NT2/D1 (cell line): ENCODE data around the gene WWC1.

ENCODE experiments used
- DNase-seq: peaks from one replicate; pipeline ENCODE4 v3.0.0-alpha.2; 2011; ENCODE audit warnings: low read depth, low spot score
- H3K27me3 ChIP-seq: 2 replicates; pipeline ENCODE4 v1.6.0; 2011; ENCODE audit warnings: mild to moderate bottlenecking; ENCODE audit not compliant: insufficient read length, insufficient read depth
- H3K36me3 ChIP-seq: 2 replicates; pipeline ENCODE4 v1.6.1; 2011; ENCODE audit warnings: mild to moderate bottlenecking, low read length, mixed read lengths; ENCODE audit not compliant: insufficient read depth, insufficient read length
- H3K4me1 ChIP-seq: 2 replicates; pipeline ENCODE4 v1.5.1; 2011; ENCODE audit not compliant: insufficient read depth, insufficient read length
- H3K4me3 ChIP-seq: 2 replicates; pipeline ENCODE4 v1.5.1; 2011; ENCODE audit warnings: low read depth; ENCODE audit not compliant: insufficient read length
- H3K9ac ChIP-seq: 2 replicates; pipeline ENCODE4 v1.6.0; 2011; ENCODE audit warnings: low read depth; ENCODE audit not compliant: insufficient read length
- H3K9me3 ChIP-seq: 2 replicates; pipeline ENCODE4 v1.5.1; 2011; ENCODE audit warnings: mild to moderate bottlenecking, low read length; ENCODE audit not compliant: insufficient read depth
- SUZ12 ChIP-seq: IDR thresholded peaks from 2 replicates; pipeline ENCODE4 v1.6.1; 2011; ENCODE audit not compliant: insufficient read length, insufficient read depth; ENCODE audit errors: extremely low read depth
- YY1 ChIP-seq: IDR thresholded peaks from 2 replicates; pipeline ENCODE4 v1.6.1; 2011; ENCODE audit not compliant: insufficient read length, insufficient read depth
- ZNF274 ChIP-seq: IDR thresholded peaks from 2 replicates; pipeline ENCODE4 v1.6.1; 2011; ENCODE audit warnings: mild to moderate bottlenecking, low read depth, low read length

Gene WWC1

DNA sequence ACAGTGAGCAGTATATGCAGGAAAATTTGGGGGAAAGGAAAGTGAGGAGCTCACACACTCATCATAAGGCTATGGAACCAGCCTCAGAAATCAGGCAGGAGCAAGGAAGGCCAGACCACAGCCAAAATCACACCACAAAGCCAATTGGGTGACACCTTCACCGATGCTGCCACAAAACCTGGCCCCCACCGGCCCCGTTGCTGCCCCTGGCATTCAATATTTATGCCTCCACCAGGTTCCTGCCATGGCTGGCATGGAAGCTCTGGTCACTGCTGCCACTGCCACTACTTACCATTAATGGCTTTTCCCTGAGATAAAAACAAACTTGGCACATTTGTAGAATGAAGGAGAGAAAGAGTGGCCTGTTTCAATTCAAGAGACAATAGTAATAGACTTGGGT lies 166.1 kb downstream of the WWC1 start:
- Histone ChIP-seq H3K9me3 (peaks cover 9% of the 10 kb centered on the region; the same call in 1 of the 2 replicates), H3K4me3 (no peak overlapping the region), H3K36me3 (peaks cover 72% of the 10 kb centered on the region), H3K9ac (no peak overlapping the region), H3K27me3 (no peaks in the 10 kb centered on the region), H3K4me1 (no peaks in the 10 kb centered on the region)
- no peak for DNase-seq
- TF ChIP-seq YY1: no peak
- no peak for TF ChIP-seq ZNF274

GRCh38 chr5:168460606-168461005 lies 169.2 kb downstream of the WWC1 start:
- Histone ChIP-seq H3K9me3 (peaks cover 9% of the 10 kb centered on the region; the same call in 1 of the 2 replicates), H3K27me3 (no peaks in the 10 kb centered on the region), H3K36me3 (peaks cover 84% of the 10 kb centered on the region), H3K4me3 (no peak overlapping the region), H3K4me1 (no peaks in the 10 kb centered on the region), H3K9ac (no peak overlapping the region)
- TF ChIP-seq ZNF274 (no peak), SUZ12 (no peak), YY1 (no peak)
- no peak for DNase-seq

- DNase-seq: no peak
- Histone ChIP-seq H3K36me3 (peaks cover 76% of the 10 kb centered on the region), H3K4me1 (no peaks in the 10 kb centered on the region), H3K9me3 (peaks cover under 1% of the 10 kb centered on the region; the same call in 1 of the 2 replicates), H3K27me3 (no peaks in the 10 kb centered on the region), H3K9ac (no peak overlapping the region), H3K4me3 (no peak overlapping the region)
- no peak for TF ChIP-seq SUZ12
- no peak for TF ChIP-seq ZNF274
- TF ChIP-seq YY1: no peak
Measured at GRCh38 chr5:168463081-168463480, 171.6 kb downstream of the WWC1 start.

GRCh38 chr5:168464214-168464613 lies 172.8 kb downstream of the WWC1 start:
- TF ChIP-seq SUZ12: no peak
- no peak for TF ChIP-seq ZNF274
- TF ChIP-seq YY1: no peak
- no peaks in the 10 kb centered on the region for H3K27me3 ChIP-seq
- no peaks in the 10 kb centered on the region for H3K4me1 ChIP-seq
- H3K9me3 ChIP-seq: no peaks in the 10 kb centered on the region
- DNase-seq: no peak
- peaks cover 72% of the 10 kb centered on the region for H3K36me3 ChIP-seq
- no peak overlapping the region for H3K4me3 ChIP-seq
- no peak overlapping the region for H3K9ac ChIP-seq

DNA sequence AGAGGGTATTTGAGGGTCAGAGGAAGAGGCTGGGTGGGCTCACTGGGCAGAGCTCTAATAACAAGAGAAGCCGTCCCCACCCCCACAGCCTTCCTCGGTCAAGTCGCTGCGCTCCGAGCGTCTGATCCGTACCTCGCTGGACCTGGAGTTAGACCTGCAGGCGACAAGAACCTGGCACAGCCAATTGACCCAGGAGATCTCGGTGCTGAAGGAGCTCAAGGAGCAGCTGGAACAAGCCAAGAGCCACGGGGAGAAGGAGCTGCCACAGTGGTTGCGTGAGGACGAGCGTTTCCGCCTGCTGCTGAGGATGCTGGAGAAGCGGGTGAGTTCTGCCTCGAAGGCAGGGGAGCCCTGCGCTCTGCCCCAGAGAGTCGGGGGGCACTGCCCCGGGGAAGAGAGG lies 173.2 kb downstream of the WWC1 start:
- H3K36me3 ChIP-seq: peaks cover 72% of the 10 kb centered on the region
- no peaks in the 10 kb centered on the region for H3K27me3 ChIP-seq
- H3K4me1 ChIP-seq: no peaks in the 10 kb centered on the region
- DNase-seq: no peak
- H3K9ac ChIP-seq: no peak overlapping the region
- no peak overlapping the region for H3K4me3 ChIP-seq
- no peaks in the 10 kb centered on the region for H3K9me3 ChIP-seq
- TF ChIP-seq YY1 (no peak), ZNF274 (no peak), SUZ12 (no peak)

GRCh38 chr5:168467755-168468330 lies 176.4 kb downstream of the WWC1 start:
- no peaks in the 10 kb centered on the region for H3K4me1 ChIP-seq
- TF ChIP-seq SUZ12: no peak
- no peak for TF ChIP-seq YY1
- TF ChIP-seq ZNF274: no peak
- no peak for DNase-seq
- no peak overlapping the region for H3K9ac ChIP-seq
- H3K27me3 ChIP-seq: no peaks in the 10 kb centered on the region
- no peaks in the 10 kb centered on the region for H3K9me3 ChIP-seq
- peaks cover 54% of the 10 kb centered on the region for H3K36me3 ChIP-seq
- H3K4me3 ChIP-seq: no peak overlapping the region

- H3K9me3 ChIP-seq: no peaks in the 10 kb centered on the region
- TF ChIP-seq YY1 (no peak), ZNF274 (no peak), SUZ12 (no peak)
- no peak overlapping the region for H3K9ac ChIP-seq
- DNase-seq: no peak
- peaks cover 46% of the 10 kb centered on the region for H3K36me3 ChIP-seq
- no peaks in the 10 kb centered on the region for H3K27me3 ChIP-seq
- H3K4me3 ChIP-seq: no peak overlapping the region
- no peaks in the 10 kb centered on the region for H3K4me1 ChIP-seq
Measured at GRCh38 chr5:168468836-168469235, 177.4 kb downstream of the WWC1 start.
